ENCODE measurements around the gene ITGAV.

The ITGAV gene

GRCh38 chr2:186691231-186691630, 101.4 kb downstream of the ITGAV start:
- TF ChIP-seq CTCF (IDR thresholded peaks at IDR 0.05; ENCODE audit: low read depth, low read length): no peak
- TF ChIP-seq EZH2phosphoT487 (IDR thresholded peaks at IDR 0.05; ENCODE audit: low read depth): no peak
- Histone ChIP-seq H3K4me2 (ENCODE audit: low read length) (no peak overlapping the region), H3K9me3 (ENCODE audit: insufficient read depth, low read length) (peaks cover 16% of the 10 kb centered on the region; the same call in 1 of the 2 replicates), H2AFZ (ENCODE audit: low read depth, low read length) (no peak overlapping the region), H3K4me1 (ENCODE audit: low read length) (peaks cover 12% of the 10 kb centered on the region; the same call in 1 of the 2 replicates), H3K36me3 (replicated peaks; ENCODE audit: low read depth, low read length) (no peaks in the 10 kb centered on the region), H3K9ac (ENCODE audit: low read length) (no peak overlapping the region), H4K20me1 (ENCODE audit: insufficient read depth, low read length) (no peaks in the 10 kb centered on the region), H3K27ac (ENCODE audit: low read length) (no peak overlapping the region), H3K27me3 (ENCODE audit: low read depth, low read length) (no peaks in the 10 kb centered on the region), H3K79me2 (ENCODE audit: low read length) (no peaks in the 10 kb centered on the region), H3K4me3 (ENCODE audit: low read length) (no peak overlapping the region)

- Histone ChIP-seq H4K20me1 (ENCODE audit: insufficient read depth, low read length) (no peaks in the 10 kb centered on the region), H3K4me3 (ENCODE audit: low read length) (no peak overlapping the region), H3K9ac (ENCODE audit: low read length) (no peak overlapping the region), H3K9me3 (ENCODE audit: insufficient read depth, low read length) (peaks cover 11% of the 10 kb centered on the region; the same call in 1 of the 2 replicates), H3K4me2 (ENCODE audit: low read length) (no peak overlapping the region), H2AFZ (ENCODE audit: low read depth, low read length) (no peak overlapping the region), H3K36me3 (replicated peaks; ENCODE audit: low read depth, low read length) (no peaks in the 10 kb centered on the region), H3K79me2 (ENCODE audit: low read length) (no peaks in the 10 kb centered on the region), H3K27me3 (ENCODE audit: low read depth, low read length) (no peaks in the 10 kb centered on the region), H3K27ac (ENCODE audit: low read length) (no peak overlapping the region), H3K4me1 (ENCODE audit: low read length) (peaks cover 12% of the 10 kb centered on the region; the same call in 1 of the 2 replicates)
- TF ChIP-seq CTCF (IDR thresholded peaks at IDR 0.05; ENCODE audit: low read depth, low read length) (no peak), EZH2phosphoT487 (IDR thresholded peaks at IDR 0.05; ENCODE audit: low read depth) (no peak)
These were observed 102.0 kb downstream of the ITGAV start for GRCh38 chr2:186691900-186692299.

- no peaks in the 10 kb centered on the region for H3K79me2 ChIP-seq (ENCODE audit: low read length)
- peak overlapping the region; percentile 91 for H3K4me3 ChIP-seq (ENCODE audit: low read length)
- H4K20me1 ChIP-seq (ENCODE audit: insufficient read depth, low read length): no peaks in the 10 kb centered on the region
- TF ChIP-seq CTCF (IDR thresholded peaks at IDR 0.05; ENCODE audit: low read depth, low read length) (no peak), EZH2phosphoT487 (IDR thresholded peaks at IDR 0.05; ENCODE audit: low read depth) (no peak)
- H3K4me2 ChIP-seq (ENCODE audit: low read length): peak overlapping the region; percentile 83
- no peaks in the 10 kb centered on the region for H3K27me3 ChIP-seq (ENCODE audit: low read depth, low read length)
- peaks cover 12% of the 10 kb centered on the region; the same call in 1 of the 2 replicates for H3K4me1 ChIP-seq (ENCODE audit: low read length)
- no peaks in the 10 kb centered on the region for H3K36me3 ChIP-seq (replicated peaks; ENCODE audit: low read depth, low read length)
- peak overlapping the region; percentile 63 for H3K9ac ChIP-seq (ENCODE audit: low read length)
- no peak overlapping the region for H3K27ac ChIP-seq (ENCODE audit: low read length)
- H2AFZ ChIP-seq (ENCODE audit: low read depth, low read length): peak overlapping the region; percentile 95
- no peaks in the 10 kb centered on the region for H3K9me3 ChIP-seq (ENCODE audit: insufficient read depth, low read length)
These were observed 103.6 kb downstream of the ITGAV start for GRCh38 chr2:186693446-186693832.

- no peak for TF ChIP-seq CTCF (IDR thresholded peaks at IDR 0.05; ENCODE audit: low read depth, low read length)
- TF ChIP-seq EZH2phosphoT487 (IDR thresholded peaks at IDR 0.05; ENCODE audit: low read depth): no peak
- Histone ChIP-seq H3K27me3 (ENCODE audit: low read depth, low read length) (no peaks in the 10 kb centered on the region), H2AFZ (ENCODE audit: low read depth, low read length) (0 out of 2 replicates have a peak overlapping the region, but pooled peaks have one; percentile 27), H3K4me1 (ENCODE audit: low read length) (peaks cover 12% of the 10 kb centered on the region; the same call in 1 of the 2 replicates), H3K9me3 (ENCODE audit: insufficient read depth, low read length) (no peaks in the 10 kb centered on the region), H3K9ac (ENCODE audit: low read length) (peak overlapping the region; percentile 11; the same call in 1 of the 2 replicates), H3K36me3 (replicated peaks; ENCODE audit: low read depth, low read length) (no peaks in the 10 kb centered on the region), H3K4me2 (ENCODE audit: low read length) (peak overlapping the region; percentile 83), H4K20me1 (ENCODE audit: insufficient read depth, low read length) (no peaks in the 10 kb centered on the region), H3K79me2 (ENCODE audit: low read length) (no peaks in the 10 kb centered on the region), H3K27ac (ENCODE audit: low read length) (no peak overlapping the region), H3K4me3 (ENCODE audit: low read length) (peak overlapping the region; percentile 91)
These were observed 105.4 kb downstream of the ITGAV start for GRCh38 chr2:186695081-186695756.
